Left lung (tissue), 10 donors: ENCODE results near the gene PPP2R2D. TPM values are rescaled to one million over a fixed set of nuclear protein-coding genes. Genes with fewer than 3 reads are reported as not detected.
A peak's percentile ranks its signal among the peaks of the same experiment; 100 is the strongest.
"Not testable (repeated sequence)": the region's sequence is repeated elsewhere in the genome, so short reads cannot be mapped to it uniquely, and the experiment has no call there.

Source experiments
- ATAC-seq: fragments of 200-7000 bp; cut with Tn5 transposase; one replicate; pipeline ENCODE4 v1.9.1; 2020; ENCODE audit warnings: moderate library complexity
- DNase-seq, 4 donors: peaks; one replicate each; pipeline ENCODE4 v3.0.0-alpha.2; 2013 to 2020
- H3K27ac ChIP-seq, 2 donors: fragments of 200-600 bp; sonication (generic) in 1 of 2; one replicate each; pipeline versions ENCODE4 v1.5.0 to v1.8.0; 2020 to 2021
- H3K27me3 ChIP-seq, 2 donors: fragments of 200-600 bp; sonication (generic) in 1 of 2; one replicate each; pipeline versions ENCODE4 v1.5.0 to v1.8.0; 2020 to 2021
- H3K36me3 ChIP-seq, 2 donors: fragments of 200-600 bp; sonication (generic) in 1 of 2; one replicate each; pipeline versions ENCODE4 v1.5.0 to v1.8.0; 2020 to 2021
- H3K4me1 ChIP-seq, 2 donors: fragments of 200-600 bp; one replicate each; pipeline ENCODE4 v1.8.0; 2021
- H3K4me3 ChIP-seq, 2 donors: fragments of 200-600 bp; sonication (generic) in 1 of 2; one replicate each; pipeline versions ENCODE4 v1.5.0 to v1.8.0; 2020 to 2021; ENCODE audit warnings: mild to moderate bottlenecking in 1 of 2
- H3K9me3 ChIP-seq, 2 donors: fragments of 200-600 bp; sonication (generic) in 1 of 2; one replicate each; pipeline versions ENCODE4 v1.5.0 to v1.8.0; 2020 to 2021
- CTCF ChIP-seq, 2 donors: fragments of 200-600 bp; sonication (generic) in 1 of 2; IDR thresholded peaks; one replicate each; pipeline versions ENCODE4 v1.5.0 to v1.8.0; 2021; ENCODE audit warnings: antibody characterized with exemption in 2 of 2
- intact Hi-C, 2 donors: fragments of 100-400 bp; cut with DNase I; formaldehyde crosslinking; loops; one replicate each; pipeline versions ENCODE4 v1.11.2 to v1.14.2; 2022
- polyA plus RNA-seq, 6 donors: library from polyadenylated mRNA; unstranded; fragments of 120-200 nt; gene quantifications; one replicate each; pipeline ENCODE4 v1.2.1, GENCODE V29; 2013; ENCODE audit not compliant: insufficient read length in 6 of 6
- total RNA-seq, 2 donors: library from RNA; stranded (reverse); fragmentation: NEBNext Ultra II Directional; extraction: Animal tissue kit (Norgen Biotek cat#: 25700); gene quantifications; one replicate each; pipeline ENCODE4 v1.2.1, GENCODE V29; 2021
- donor health status: DM: no; HTN: yes; CAD: no.
- donor health status: DM: no; HTN: no; CAD: no.

Gene PPP2R2D
- total and polyA plus RNA-seq, 8 donors: 22.7 to 42.4 (median 35.8) TPM

DNA sequence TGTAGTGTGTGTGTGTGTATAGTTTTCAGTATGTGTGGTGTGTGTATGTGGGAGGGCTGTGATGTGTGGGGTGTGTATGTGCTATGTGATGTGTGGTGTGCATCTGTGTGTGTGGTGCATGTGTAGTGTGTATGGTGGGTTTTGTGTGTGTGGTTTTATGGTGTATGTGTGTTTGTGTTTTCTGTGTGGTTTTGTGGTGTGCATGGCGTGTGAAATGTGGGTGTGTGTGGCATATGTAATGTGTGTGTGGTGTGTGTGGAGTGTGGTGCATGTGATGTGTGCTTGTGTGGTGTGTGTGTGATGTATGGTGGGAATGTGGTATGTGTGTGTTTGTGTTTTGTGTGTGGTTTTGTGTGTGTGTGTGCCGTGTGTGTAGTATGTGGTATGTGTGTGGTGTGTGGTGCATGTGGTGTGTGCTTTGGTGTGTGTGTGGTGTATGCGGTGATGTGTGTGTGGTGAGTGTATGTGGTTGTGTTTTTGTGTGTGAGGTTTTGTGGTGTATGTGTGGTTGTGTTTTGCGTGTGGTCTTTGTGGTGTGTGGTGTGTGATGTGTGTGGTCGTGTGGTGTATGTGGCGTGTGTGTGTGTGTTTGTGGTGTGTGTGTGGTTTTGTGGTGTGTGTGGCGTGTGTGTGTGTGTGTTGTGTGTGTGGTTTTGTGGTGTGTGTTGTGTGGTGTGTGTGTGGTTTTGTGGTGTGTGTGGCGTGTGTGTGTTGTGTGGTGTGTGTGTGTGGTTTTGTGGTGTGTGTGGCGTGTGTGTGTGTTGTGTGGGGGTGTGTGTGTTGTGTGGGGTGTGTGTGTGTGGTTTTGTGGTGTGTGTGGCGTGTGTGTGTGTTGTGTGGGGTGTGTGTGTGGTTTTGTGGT, 18.0 kb upstream of the PPP2R2D start:
- no peaks in the 10 kb centered on the region for H3K36me3 ChIP-seq
- no peak for ATAC-seq
- H3K27me3 ChIP-seq: peaks cover 0 to 35% of the 10 kb centered on the region in 2 donors
- peaks cover 0 to 6% of the 10 kb centered on the region in 2 donors for H3K4me1 ChIP-seq
- H3K9me3 ChIP-seq: no peaks in the 10 kb centered on the region
- intact Hi-C loops: loop anchor here (10.0 kb wide), 2 partner anchors 142 to 262 kb away; no protein-coding TSS in a partner anchor
- H3K27ac ChIP-seq: no peak overlapping the region
- no peak for TF ChIP-seq CTCF (IDR thresholded peaks at IDR 0.05)
- DNase-seq: no peak
- no peak overlapping the region for H3K4me3 ChIP-seq

- intact Hi-C loops: loop anchor here (10.0 kb wide), 2 partner anchors 141 to 261 kb away; no protein-coding TSS in a partner anchor
- not testable (repeated sequence) for H3K27ac ChIP-seq, H3K4me1 ChIP-seq, ATAC-seq, DNase-seq, H3K9me3 ChIP-seq, H3K4me3 ChIP-seq, H3K36me3 ChIP-seq
- H3K27me3 ChIP-seq: peaks cover 0 to 25% of the 10 kb centered on the region in 2 donors
These were observed 17.0 kb upstream of the PPP2R2D start for GRCh38 chr10:131883621-131884393.

GRCh38 chr10:131885391-131886165, 15.2 kb upstream of the PPP2R2D start:
- DNase-seq: peak; percentile 33 to 95 (median 72)
- peak; percentile 100 for ATAC-seq
- intact Hi-C loops: loop anchor here (5.0 to 10.0 kb wide), 3 partner anchors 137 to 259 kb away; no protein-coding TSS in a partner anchor

DNA sequence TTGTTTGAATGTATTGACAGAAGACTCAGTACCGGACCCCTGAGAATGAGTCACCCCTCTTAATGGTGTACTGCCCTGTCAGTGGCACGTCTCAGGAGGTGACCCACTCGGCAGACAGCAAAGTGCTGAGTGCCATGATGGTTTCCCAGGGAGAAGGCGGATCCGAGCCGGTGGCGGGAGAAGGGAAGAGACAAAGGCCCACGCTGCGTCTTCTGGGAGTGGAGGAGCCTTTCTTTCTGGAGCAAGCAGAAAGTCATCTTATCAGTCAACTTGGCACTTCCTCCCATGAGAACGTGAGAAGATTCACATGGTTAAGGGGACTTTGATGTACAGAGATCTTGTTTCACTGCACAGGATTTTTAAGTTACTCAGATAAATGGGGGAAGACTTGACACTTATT, 14.6 kb upstream of the PPP2R2D start:
- H3K27ac ChIP-seq: no peak overlapping the region
- H3K4me3 ChIP-seq: no peak overlapping the region
- ATAC-seq: no peak
- H3K27me3 ChIP-seq: peaks cover 5 to 24% of the 10 kb centered on the region in 2 donors
- no peaks in the 10 kb centered on the region for H3K9me3 ChIP-seq
- H3K36me3 ChIP-seq: no peaks in the 10 kb centered on the region
- TF ChIP-seq CTCF (IDR thresholded peaks at IDR 0.05): no peak
- DNase-seq: peak in 1 of 4 donors; percentile 45
- intact Hi-C loops: loop anchor here (5.0 to 10.0 kb wide), 3 partner anchors 136 to 259 kb away; no protein-coding TSS in a partner anchor
- peaks cover 0 to 6% of the 10 kb centered on the region in 2 donors for H3K4me1 ChIP-seq

More at GRCh38 chr10:131885391-131886165, 15.2 kb upstream of the PPP2R2D start:
- H3K36me3 ChIP-seq: no peaks in the 10 kb centered on the region
- H3K27ac ChIP-seq: no peak overlapping the region
- H3K4me1 ChIP-seq: peaks cover 0 to 6% of the 10 kb centered on the region in 2 donors
- peaks cover 0 to 18% of the 10 kb centered on the region in 2 donors for H3K27me3 ChIP-seq
- H3K4me3 ChIP-seq: no peak overlapping the region
- TF ChIP-seq CTCF (IDR thresholded peaks at IDR 0.05): peak; percentile 93 to 94
- no peaks in the 10 kb centered on the region for H3K9me3 ChIP-seq

GRCh38 chr10:131888186-131888604, 12.6 kb upstream of the PPP2R2D start:
- Histone ChIP-seq H3K27ac (no peak overlapping the region), H3K4me3 (no peak overlapping the region), H3K36me3 (no peaks in the 10 kb centered on the region), H3K4me1 (peaks cover 0 to 6% of the 10 kb centered on the region in 2 donors), H3K27me3 (peaks cover 5 to 33% of the 10 kb centered on the region in 2 donors), H3K9me3 (no peaks in the 10 kb centered on the region)
- intact Hi-C loops: loop anchor here (5.0 to 10.0 kb wide), 3 partner anchors 134 to 257 kb away; no protein-coding TSS in a partner anchor
- DNase-seq (no peak), ATAC-seq (no peak)
- TF ChIP-seq CTCF (IDR thresholded peaks at IDR 0.05): no peak
